Fibroblast of lung (primary cell): ENCODE results near the gene EGLN1. TPM values are rescaled to one million over a fixed set of nuclear protein-coding genes. Genes with fewer than 3 reads are reported as not detected.

ENCODE experiments used
- DNase-seq, 2 donors: peaks; one replicate each; pipeline versions ENCODE4 v3.0.0 to v3.0.0-alpha.2; 2010; ENCODE audit warnings: low read depth in 2 of 2
- H2AFZ ChIP-seq: 2 replicates; pipeline ENCODE4 v1.5.1; 2012; ENCODE audit warnings: low read length, control low read depth, inconsistent platforms
- H3K27ac ChIP-seq: 2 replicates; pipeline ENCODE4 v1.5.1; 2011; ENCODE audit warnings: low read length, control low read depth; ENCODE audit not compliant: insufficient read depth
- H3K27me3 ChIP-seq: 2 replicates; pipeline ENCODE4 v1.5.1; 2011; ENCODE audit warnings: mild to moderate bottlenecking, low read length; ENCODE audit not compliant: control insufficient read depth, insufficient read depth
- H3K36me3 ChIP-seq: 2 replicates; pipeline ENCODE4 v1.5.1; 2011; ENCODE audit warnings: low read length; ENCODE audit not compliant: control insufficient read depth, insufficient read depth
- H3K4me1 ChIP-seq: 2 replicates; pipeline ENCODE4 v1.5.1; 2011; ENCODE audit warnings: low read length; ENCODE audit not compliant: control insufficient read depth, insufficient read depth; ENCODE audit errors: extremely low read depth
- H3K4me2 ChIP-seq: 2 replicates; pipeline ENCODE4 v1.5.1; 2011; ENCODE audit warnings: low read length, control low read depth; ENCODE audit not compliant: insufficient read depth; ENCODE audit errors: extremely low read depth
- H3K4me3 ChIP-seq, 4 experiments: fragments of 200-600 bp in 1 of 4; sonication (generic) in 1 of 4; replicated peaks in 1 of 4; 2 replicates each; pipeline ENCODE4 v1.5.1; 2011 to 2016; ENCODE audit warnings: low read length in 4 of 4, low read depth in 3 of 4, mild to moderate bottlenecking in 3 of 4, control low read depth in 2 of 4, inconsistent platforms in 1 of 4, mixed read lengths in 1 of 4; ENCODE audit not compliant: insufficient read depth in 1 of 4; ENCODE audit errors: control extremely low read depth in 1 of 4
- H3K79me2 ChIP-seq: 2 replicates; pipeline ENCODE4 v1.5.1; 2012; ENCODE audit warnings: mild to moderate bottlenecking, low read length, inconsistent platforms; ENCODE audit not compliant: control insufficient read depth, insufficient read depth
- H3K9ac ChIP-seq: 2 replicates; pipeline ENCODE4 v1.5.1; 2011; ENCODE audit warnings: mild to moderate bottlenecking, low read length, control low read depth; ENCODE audit not compliant: insufficient read depth
- H3K9me3 ChIP-seq: 2 replicates; pipeline ENCODE4 v1.5.1; 2012; ENCODE audit warnings: low read depth, low read length; ENCODE audit not compliant: control insufficient read depth, insufficient read depth
- H4K20me1 ChIP-seq: 2 replicates; pipeline ENCODE4 v1.5.1; 2011; ENCODE audit warnings: low read length; ENCODE audit not compliant: control insufficient read depth, insufficient read depth; ENCODE audit errors: extremely low read depth
- EZH2 ChIP-seq: IDR thresholded peaks from 2 replicates; pipeline ENCODE4 v1.5.1; 2012; ENCODE audit warnings: low read length, control low read depth, mild to moderate bottlenecking; ENCODE audit errors: missing control alignments
- polyA plus RNA-seq, 2 donors: library from polyadenylated mRNA; depleted of rRNA in 1 of 2; stranded (reverse) in 1 of 2; unstranded in 1 of 2; fragments of >200 nt; gene quantifications; 2 replicates each; pipeline ENCODE4 v1.2.1, GENCODE V29; 2011 to 2012; ENCODE audit warnings: missing spikeins in 1 of 2
- total RNA-seq: library from RNA; depleted of rRNA; stranded (reverse); fragments of >200 nt; gene quantifications from 2 replicates; pipeline ENCODE4 v1.2.1, GENCODE V29; 2014
- TF ChIP-seq, protein P1 (sequence below), 2 donors: IDR thresholded peaks in 1 of 2; conservative IDR thresholded peaks in 1 of 2; 1 replicate in 1 of 2; 2 replicates in 1 of 2; pipeline ENCODE4 v1.5.1; 2011 to 2012; ENCODE audit warnings: low read length in 2 of 2, control low read depth in 1 of 2, inconsistent platforms in 1 of 2, low read depth in 1 of 2, mild to moderate bottlenecking in 1 of 2

EGLN1 gene
- total and polyA plus RNA-seq, 2 donors (not counting 1 experiment from before 2014, with no cell fraction given), result 49.3 to 50.9 TPM

GRCh38 chr1:231327617-231328016, 94.5 kb downstream of the EGLN1 start:
- Histone ChIP-seq H2AFZ (no peak overlapping the region), H3K4me3 (no peak overlapping the region), H3K9me3 (no peaks in the 10 kb centered on the region), H3K4me2 (no peak overlapping the region), H3K9ac (no peak overlapping the region), H3K27me3 (no peaks in the 10 kb centered on the region), H3K4me1 (no peaks in the 10 kb centered on the region), H3K79me2 (peaks cover under 1% of the 10 kb centered on the region), H4K20me1 (no peaks in the 10 kb centered on the region), H3K27ac (no peak overlapping the region), H3K36me3 (no peaks in the 10 kb centered on the region)
- TF ChIP-seq EZH2, result no peak
- TF ChIP-seq, protein P1, sequence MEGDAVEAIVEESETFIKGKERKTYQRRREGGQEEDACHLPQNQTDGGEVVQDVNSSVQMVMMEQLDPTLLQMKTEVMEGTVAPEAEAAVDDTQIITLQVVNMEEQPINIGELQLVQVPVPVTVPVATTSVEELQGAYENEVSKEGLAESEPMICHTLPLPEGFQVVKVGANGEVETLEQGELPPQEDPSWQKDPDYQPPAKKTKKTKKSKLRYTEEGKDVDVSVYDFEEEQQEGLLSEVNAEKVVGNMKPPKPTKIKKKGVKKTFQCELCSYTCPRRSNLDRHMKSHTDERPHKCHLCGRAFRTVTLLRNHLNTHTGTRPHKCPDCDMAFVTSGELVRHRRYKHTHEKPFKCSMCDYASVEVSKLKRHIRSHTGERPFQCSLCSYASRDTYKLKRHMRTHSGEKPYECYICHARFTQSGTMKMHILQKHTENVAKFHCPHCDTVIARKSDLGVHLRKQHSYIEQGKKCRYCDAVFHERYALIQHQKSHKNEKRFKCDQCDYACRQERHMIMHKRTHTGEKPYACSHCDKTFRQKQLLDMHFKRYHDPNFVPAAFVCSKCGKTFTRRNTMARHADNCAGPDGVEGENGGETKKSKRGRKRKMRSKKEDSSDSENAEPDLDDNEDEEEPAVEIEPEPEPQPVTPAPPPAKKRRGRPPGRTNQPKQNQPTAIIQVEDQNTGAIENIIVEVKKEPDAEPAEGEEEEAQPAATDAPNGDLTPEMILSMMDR (conservative IDR thresholded peaks at IDR 0.05 in 1 of 2, IDR thresholded peaks at IDR 0.05 in 1 of 2; ENCODE audit: low read depth in 1 of 2, low read length in 2 of 2), result no peak
- no peak for DNase-seq

- H3K4me1 ChIP-seq, result no peaks in the 10 kb centered on the region
- H3K9ac ChIP-seq, result no peak overlapping the region
- H3K27me3 ChIP-seq, result no peaks in the 10 kb centered on the region
- no peak for DNase-seq
- H3K4me3 ChIP-seq, result no peak overlapping the region
- no peaks in the 10 kb centered on the region for H3K9me3 ChIP-seq
- H3K27ac ChIP-seq, result no peak overlapping the region
- H4K20me1 ChIP-seq, result no peaks in the 10 kb centered on the region
- no peak overlapping the region for H2AFZ ChIP-seq
- H3K4me2 ChIP-seq, result no peak overlapping the region
- TF ChIP-seq, protein P1 (conservative IDR thresholded peaks at IDR 0.05 in 1 of 2, IDR thresholded peaks at IDR 0.05 in 1 of 2; ENCODE audit: low read depth in 1 of 2, low read length in 2 of 2), result no peak
- no peak for TF ChIP-seq EZH2
- H3K36me3 ChIP-seq, result no peaks in the 10 kb centered on the region
- H3K79me2 ChIP-seq, result no peaks in the 10 kb centered on the region
Measured at GRCh38 chr1:231326248-231326647, 95.8 kb downstream of the EGLN1 start.

DNA sequence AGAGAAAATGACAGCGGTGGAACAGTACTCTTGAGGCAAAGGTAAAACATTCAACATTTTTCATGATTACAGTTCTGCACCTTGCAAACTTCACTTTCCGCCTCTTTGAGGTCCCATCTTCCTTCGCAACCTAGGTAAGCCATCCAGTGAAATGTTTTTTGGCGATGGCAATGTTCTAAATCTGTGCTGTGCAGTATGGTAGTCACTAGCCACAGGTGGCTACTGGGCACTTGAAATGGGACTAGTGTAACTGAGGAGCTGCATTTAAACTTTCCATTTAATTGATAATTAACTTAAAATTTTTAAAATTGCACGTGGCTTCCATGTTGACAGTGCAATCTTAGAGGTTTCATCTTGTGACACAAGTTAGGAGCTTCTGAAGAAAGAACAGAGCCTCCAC, 97.4 kb downstream of the EGLN1 start:
- Histone ChIP-seq H2AFZ (no peak overlapping the region), H3K4me1 (no peaks in the 10 kb centered on the region), H3K27me3 (no peaks in the 10 kb centered on the region), H3K79me2 (no peaks in the 10 kb centered on the region), H3K9me3 (no peaks in the 10 kb centered on the region), H4K20me1 (no peaks in the 10 kb centered on the region), H3K4me3 (no peak overlapping the region), H3K4me2 (no peak overlapping the region), H3K27ac (no peak overlapping the region), H3K36me3 (no peaks in the 10 kb centered on the region), H3K9ac (no peak overlapping the region)
- DNase-seq, result no peak
- TF ChIP-seq EZH2, result no peak
- TF ChIP-seq, protein P1 (conservative IDR thresholded peaks at IDR 0.05 in 1 of 2, IDR thresholded peaks at IDR 0.05 in 1 of 2; ENCODE audit: low read depth in 1 of 2, low read length in 2 of 2), result no peak
